Gastrocnemius medialis (tissue), 4 donors: ENCODE results near the gene AHCYL1.
"Not testable (repeated sequence)": the region's sequence is repeated elsewhere in the genome, so short reads cannot be mapped to it uniquely, and the experiment has no call there.

Experiments used
- CTCF ChIP-seq, 5 experiments: fragments of 450-650 bp in 3 of 5; fragments of 200-600 bp in 2 of 5; sonication (generic) in 2 of 5; IDR thresholded peaks in 4 of 5; conservative IDR thresholded peaks in 1 of 5; 1 replicate in 4 of 5; 2 replicates in 1 of 5; pipeline ENCODE4 v1.5.1; 2016 to 2019; ENCODE audit warnings: antibody characterized with exemption in 5 of 5, mild to moderate bottlenecking in 3 of 5, moderate library complexity in 3 of 5
- POLR2A ChIP-seq, 2 donors: fragments of 450-650 bp; IDR thresholded peaks; one replicate each; pipeline ENCODE4 v1.6.1; 2017; ENCODE audit warnings: antibody characterized with exemption in 2 of 2, mild to moderate bottlenecking in 2 of 2, moderate library complexity in 2 of 2

- TF ChIP-seq CTCF (IDR thresholded peaks at IDR 0.05 in 4 of 5, conservative IDR thresholded peaks at IDR 0.05 in 1 of 5); POLR2A (IDR thresholded peaks at IDR 0.05): not testable (repeated sequence)
Measured at GRCh38 chr1:110030687-110031086, 46.1 kb downstream of the AHCYL1 start.
